Suprapubic skin (tissue), 4 donors: ENCODE results near the gene C1orf21. TPM values are rescaled to one million over a fixed set of nuclear protein-coding genes. Genes with fewer than 3 reads are reported as not detected.

Source experiments
- DNase-seq, 2 donors: peaks; one replicate each; pipeline ENCODE4 v3.0.0-alpha.2; 2019; ENCODE audit warnings: low spot score in 2 of 2
- H3K27ac ChIP-seq: fragments of 200-600 bp; sonication (generic); one replicate; pipeline ENCODE4 v1.5.1; 2019
- H3K27me3 ChIP-seq: fragments of 200-600 bp; sonication (generic); one replicate; pipeline ENCODE4 v1.5.1; 2019
- H3K36me3 ChIP-seq: fragments of 200-600 bp; sonication (generic); one replicate; pipeline ENCODE4 v1.5.1; 2019
- H3K4me1 ChIP-seq: fragments of 200-600 bp; sonication (generic); one replicate; pipeline ENCODE4 v1.5.1; 2019
- H3K4me3 ChIP-seq: fragments of 200-600 bp; sonication (generic); one replicate; pipeline ENCODE4 v1.5.1; 2019; ENCODE audit warnings: mild to moderate bottlenecking
- H3K9me3 ChIP-seq: fragments of 200-600 bp; sonication (generic); one replicate; pipeline ENCODE4 v1.5.1; 2019
- CTCF ChIP-seq, 2 donors: fragments of 200-600 bp in 1 of 2; fragments of 450-650 bp in 1 of 2; sonication (generic) in 1 of 2; IDR thresholded peaks; one replicate each; pipeline ENCODE4 v1.5.1; 2016 to 2019; ENCODE audit warnings: antibody characterized with exemption in 2 of 2, mild to moderate bottlenecking in 1 of 2, moderate library complexity in 1 of 2
- EP300 ChIP-seq: sonication (generic); formaldehyde crosslinking; IDR thresholded peaks from one replicate; pipeline ENCODE4 v1.6.1; 2017; ENCODE audit warnings: antibody characterized with exemption
- POLR2A ChIP-seq, 2 donors: fragments of 450-650 bp; IDR thresholded peaks; one replicate each; pipeline ENCODE4 v1.6.1; 2017; ENCODE audit warnings: antibody characterized with exemption in 2 of 2, mild to moderate bottlenecking in 2 of 2, moderate library complexity in 2 of 2
- POLR2AphosphoS5 ChIP-seq, 3 donors: sonication (generic); formaldehyde crosslinking; IDR thresholded peaks; one replicate each; pipeline ENCODE4 v1.6.1; 2017; ENCODE audit warnings: antibody characterized with exemption in 3 of 3
- WGBS: methylation state at CpG from one replicate; pipeline ENCODE4 v1.1.5; 2018; 5-methylcytosine and 5-hydroxymethylcytosine counted together
- total RNA-seq, 4 donors: library from RNA; depleted of rRNA; stranded (reverse); fragments of >200 nt; gene quantifications; one replicate each; pipeline ENCODE4 v1.1.0, GENCODE V29; 2016

The C1orf21 gene
- total RNA-seq, 4 donors from 2014 or later, result 73.0 to 95.7 (median 79.2) TPM

DNA sequence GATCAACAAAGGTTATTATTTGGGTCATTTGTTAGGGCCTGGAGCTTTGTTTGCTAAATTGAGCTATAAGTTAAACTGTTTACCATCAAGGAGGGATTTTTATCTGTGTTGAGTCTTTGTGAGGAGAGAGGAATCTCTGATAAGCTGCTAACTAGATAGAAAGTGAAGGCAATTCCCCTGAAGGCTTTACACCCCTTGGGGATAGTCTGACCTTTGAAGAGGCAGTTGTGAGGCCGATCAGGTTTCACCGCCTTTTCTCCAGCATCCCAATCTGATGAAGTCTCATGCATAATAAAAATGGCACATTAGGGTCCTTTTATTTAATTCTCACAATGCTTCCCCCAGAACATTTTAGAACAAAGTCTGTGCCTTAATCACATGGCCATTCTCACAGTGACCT is 21.8 kb downstream of the C1orf21 start:
- no peak for DNase-seq
- H3K9me3 ChIP-seq, result no peaks in the 10 kb centered on the region
- WGBS, result 90% methylated on average over 2 of the region's 2 CpGs
- H3K4me3 ChIP-seq, result no peak overlapping the region
- no peak overlapping the region for H3K27ac ChIP-seq
- no peak for TF ChIP-seq POLR2AphosphoS5 (IDR thresholded peaks at IDR 0.05)
- TF ChIP-seq EP300, result no peak
- TF ChIP-seq CTCF (IDR thresholded peaks at IDR 0.05), result no peak
- no peak for TF ChIP-seq POLR2A (IDR thresholded peaks at IDR 0.05)
- H3K4me1 ChIP-seq, result peaks cover 32% of the 10 kb centered on the region
- no peaks in the 10 kb centered on the region for H3K27me3 ChIP-seq
- no peaks in the 10 kb centered on the region for H3K36me3 ChIP-seq

DNA sequence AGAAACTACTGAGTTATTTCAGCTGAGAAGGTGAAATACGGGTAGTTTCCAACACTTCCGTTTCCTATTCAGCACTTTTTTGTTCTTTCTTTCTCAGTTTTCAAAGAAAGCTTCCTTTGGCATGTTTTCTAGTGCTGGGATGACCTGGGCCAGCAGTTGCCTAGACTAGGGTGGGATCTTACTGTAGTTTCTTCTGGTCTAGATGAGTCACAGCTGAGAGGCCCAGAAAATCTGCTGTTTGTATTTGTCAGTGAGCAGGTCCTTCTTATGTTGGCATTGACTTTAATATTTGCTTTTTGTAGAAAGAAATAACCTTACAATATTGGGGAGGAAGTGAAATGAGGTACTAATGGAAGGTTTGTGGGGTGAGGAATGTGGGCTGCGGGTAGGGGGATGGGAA is 22.2 kb downstream of the C1orf21 start:
- TF ChIP-seq EP300 (no peak), CTCF (IDR thresholded peaks at IDR 0.05) (no peak), POLR2A (IDR thresholded peaks at IDR 0.05) (no peak), POLR2AphosphoS5 (IDR thresholded peaks at IDR 0.05) (no peak)
- no peak overlapping the region for H3K4me3 ChIP-seq
- 59% methylated on average over 3 of the region's 3 CpGs for WGBS
- no peaks in the 10 kb centered on the region for H3K27me3 ChIP-seq
- no peak for DNase-seq
- peaks cover 32% of the 10 kb centered on the region for H3K4me1 ChIP-seq
- no peaks in the 10 kb centered on the region for H3K36me3 ChIP-seq
- H3K27ac ChIP-seq, result no peak overlapping the region
- no peaks in the 10 kb centered on the region for H3K9me3 ChIP-seq

DNA sequence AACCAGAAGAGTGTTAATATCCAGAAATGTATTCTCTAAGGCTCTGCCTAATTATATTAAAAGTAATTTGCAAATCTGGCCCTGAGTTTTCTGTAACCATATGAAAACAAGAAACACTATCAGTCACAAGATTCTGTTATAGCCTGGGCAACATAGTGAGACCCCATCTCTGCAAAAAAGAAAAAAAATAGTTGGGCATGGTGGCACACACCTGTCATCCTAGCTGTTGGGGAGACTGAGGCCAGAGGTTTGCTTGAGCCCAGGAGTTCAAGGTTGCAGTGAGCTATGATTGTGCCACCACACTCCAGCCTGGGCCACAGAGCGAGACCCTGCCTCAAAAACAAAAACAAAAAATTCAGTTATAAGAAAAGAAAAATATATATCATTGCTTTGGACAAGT is 25.6 kb downstream of the C1orf21 start:
- 91% methylated on average over 1 of the region's 1 CpG for WGBS
- Histone ChIP-seq H3K27me3 (no peaks in the 10 kb centered on the region), H3K4me1 (peaks cover 42% of the 10 kb centered on the region), H3K9me3 (no peaks in the 10 kb centered on the region), H3K27ac (no peak overlapping the region), H3K36me3 (no peaks in the 10 kb centered on the region), H3K4me3 (no peak overlapping the region)
- TF ChIP-seq EP300 (no peak), CTCF (IDR thresholded peaks at IDR 0.05) (no peak), POLR2A (IDR thresholded peaks at IDR 0.05) (no peak), POLR2AphosphoS5 (IDR thresholded peaks at IDR 0.05) (no peak)
- DNase-seq, result no peak

GRCh38 chr1:184416481-184416880 is 29.7 kb downstream of the C1orf21 start:
- no peak for DNase-seq
- no peaks in the 10 kb centered on the region for H3K9me3 ChIP-seq
- no peak overlapping the region for H3K27ac ChIP-seq
- TF ChIP-seq CTCF (IDR thresholded peaks at IDR 0.05) (no peak), EP300 (no peak), POLR2A (IDR thresholded peaks at IDR 0.05) (no peak), POLR2AphosphoS5 (IDR thresholded peaks at IDR 0.05) (no peak)
- H3K4me1 ChIP-seq, result peaks cover 56% of the 10 kb centered on the region
- H3K27me3 ChIP-seq, result no peaks in the 10 kb centered on the region
- no peak overlapping the region for H3K4me3 ChIP-seq
- WGBS, result 38% methylated on average over 2 of the region's 2 CpGs
- H3K36me3 ChIP-seq, result no peaks in the 10 kb centered on the region

- WGBS, result 41% methylated on average over 3 of the region's 3 CpGs
- no peak for DNase-seq
- H3K27me3 ChIP-seq, result no peaks in the 10 kb centered on the region
- no peak overlapping the region for H3K4me3 ChIP-seq
- H3K27ac ChIP-seq, result no peak overlapping the region
- H3K4me1 ChIP-seq, result peaks cover 61% of the 10 kb centered on the region
- no peaks in the 10 kb centered on the region for H3K36me3 ChIP-seq
- no peaks in the 10 kb centered on the region for H3K9me3 ChIP-seq
- no peak for TF ChIP-seq POLR2AphosphoS5 (IDR thresholded peaks at IDR 0.05)
- TF ChIP-seq EP300, result no peak
- no peak for TF ChIP-seq CTCF (IDR thresholded peaks at IDR 0.05)
- TF ChIP-seq POLR2A (IDR thresholded peaks at IDR 0.05), result no peak
Measured at GRCh38 chr1:184416946-184417345, 30.1 kb downstream of the C1orf21 start.
